ENCODE measurements around the gene DPP4. TPM values are rescaled to one million over a fixed set of nuclear protein-coding genes. Genes with fewer than 3 reads are reported as not detected.

DPP4 gene
- total RNA-seq, 2 donors from 2014 or later = 36.8 to 76.0 TPM

DNA sequence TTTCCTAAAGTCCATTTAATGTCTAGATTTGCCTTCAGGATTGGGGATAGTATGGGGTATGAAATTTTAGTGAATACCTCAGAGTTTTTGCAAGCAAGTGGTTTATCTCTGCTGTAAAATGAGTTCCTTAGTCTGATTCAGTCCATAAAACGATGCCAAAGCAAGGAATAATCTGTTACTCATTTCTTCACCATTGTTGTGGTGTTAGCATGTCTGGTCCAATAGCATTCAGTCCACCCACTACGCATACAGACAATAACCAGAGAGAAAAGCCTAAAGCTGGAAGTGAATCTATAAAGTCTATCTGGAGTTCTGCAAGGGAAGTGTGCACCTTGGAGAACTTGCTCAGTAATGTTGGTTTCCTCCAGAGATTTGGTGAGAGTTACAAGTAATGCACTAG, 12.9 kb upstream of the DPP4 start:
- H3K9me3 ChIP-seq = no peaks in the 10 kb centered on the region
- H3K4me3 ChIP-seq = no peak overlapping the region
- peak overlapping the region in 1 of 2 donors; percentile 67 for H3K27ac ChIP-seq
- WGBS = 84% methylated on average over 2 of the region's 2 CpGs
- no peaks in the 10 kb centered on the region for H3K27me3 ChIP-seq (replicated peaks; ENCODE audit: insufficient read depth)
- DNase-seq (ENCODE audit: low spot score) = no peak
- H3K4me1 ChIP-seq (replicated peaks) = peaks cover 5% of the 10 kb centered on the region
- TF ChIP-seq POLR2AphosphoS5 (IDR thresholded peaks at IDR 0.05) (no peak), POLR2A (IDR thresholded peaks at IDR 0.05) (no peak)
- TF ChIP-seq, protein P1, sequence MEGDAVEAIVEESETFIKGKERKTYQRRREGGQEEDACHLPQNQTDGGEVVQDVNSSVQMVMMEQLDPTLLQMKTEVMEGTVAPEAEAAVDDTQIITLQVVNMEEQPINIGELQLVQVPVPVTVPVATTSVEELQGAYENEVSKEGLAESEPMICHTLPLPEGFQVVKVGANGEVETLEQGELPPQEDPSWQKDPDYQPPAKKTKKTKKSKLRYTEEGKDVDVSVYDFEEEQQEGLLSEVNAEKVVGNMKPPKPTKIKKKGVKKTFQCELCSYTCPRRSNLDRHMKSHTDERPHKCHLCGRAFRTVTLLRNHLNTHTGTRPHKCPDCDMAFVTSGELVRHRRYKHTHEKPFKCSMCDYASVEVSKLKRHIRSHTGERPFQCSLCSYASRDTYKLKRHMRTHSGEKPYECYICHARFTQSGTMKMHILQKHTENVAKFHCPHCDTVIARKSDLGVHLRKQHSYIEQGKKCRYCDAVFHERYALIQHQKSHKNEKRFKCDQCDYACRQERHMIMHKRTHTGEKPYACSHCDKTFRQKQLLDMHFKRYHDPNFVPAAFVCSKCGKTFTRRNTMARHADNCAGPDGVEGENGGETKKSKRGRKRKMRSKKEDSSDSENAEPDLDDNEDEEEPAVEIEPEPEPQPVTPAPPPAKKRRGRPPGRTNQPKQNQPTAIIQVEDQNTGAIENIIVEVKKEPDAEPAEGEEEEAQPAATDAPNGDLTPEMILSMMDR (IDR thresholded peaks at IDR 0.05) = no peak
- no peaks in the 10 kb centered on the region for H3K36me3 ChIP-seq
- intact Hi-C loops (cut with DNase I) = no loop called here

DNA sequence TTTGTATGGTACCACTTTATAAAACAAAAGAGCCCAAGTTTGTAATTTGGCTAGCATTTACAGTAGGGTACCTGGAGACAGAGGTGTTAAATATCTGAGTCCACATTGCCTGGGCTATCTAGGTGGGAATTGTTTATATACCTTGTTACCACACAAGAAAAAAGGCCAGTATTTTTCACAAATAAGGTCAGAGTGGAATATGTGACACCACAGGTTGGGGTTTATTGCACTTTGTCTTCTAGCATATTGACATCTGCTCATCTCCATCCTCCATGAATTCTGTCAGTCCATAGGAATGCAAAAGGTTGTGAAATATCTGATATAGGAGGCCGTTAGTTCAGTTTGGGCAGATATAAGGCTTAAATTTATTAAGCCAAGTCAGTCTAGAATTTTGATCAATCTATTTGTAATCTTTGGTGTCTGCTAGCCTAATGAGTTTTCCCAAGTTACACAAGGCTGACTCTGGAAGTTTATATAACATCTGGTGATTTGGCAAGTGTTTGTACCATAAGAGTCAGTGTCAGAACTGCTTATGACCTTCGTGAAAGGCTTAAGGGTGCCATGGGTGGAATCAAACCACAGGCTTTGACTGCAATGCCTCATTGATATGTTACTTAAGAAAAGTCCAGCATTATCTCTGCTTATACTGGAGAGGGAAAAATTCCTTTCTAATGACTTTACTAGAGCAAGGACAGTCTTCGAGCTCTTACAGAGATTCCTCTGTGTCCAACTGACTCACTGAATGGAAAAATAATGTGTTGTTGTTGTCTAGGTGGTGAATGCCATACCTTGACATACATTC, 11.3 kb upstream of the DPP4 start:
- TF ChIP-seq POLR2A (IDR thresholded peaks at IDR 0.05) (no peak), POLR2AphosphoS5 (IDR thresholded peaks at IDR 0.05) (no peak)
- TF ChIP-seq, protein P1 (IDR thresholded peaks at IDR 0.05) = no peak
- no peaks in the 10 kb centered on the region for H3K27me3 ChIP-seq (replicated peaks; ENCODE audit: insufficient read depth)
- H3K9me3 ChIP-seq = no peaks in the 10 kb centered on the region
- no peak overlapping the region for H3K4me3 ChIP-seq
- intact Hi-C loops (cut with DNase I) = no loop called here
- 73% methylated on average over 3 of the region's 3 CpGs for WGBS
- DNase-seq (ENCODE audit: low spot score) = no peak
- H3K36me3 ChIP-seq = no peaks in the 10 kb centered on the region
- H3K4me1 ChIP-seq (replicated peaks) = peaks cover 5% of the 10 kb centered on the region
- H3K27ac ChIP-seq = peak overlapping the region in 1 of 2 donors; percentile 67

DNA sequence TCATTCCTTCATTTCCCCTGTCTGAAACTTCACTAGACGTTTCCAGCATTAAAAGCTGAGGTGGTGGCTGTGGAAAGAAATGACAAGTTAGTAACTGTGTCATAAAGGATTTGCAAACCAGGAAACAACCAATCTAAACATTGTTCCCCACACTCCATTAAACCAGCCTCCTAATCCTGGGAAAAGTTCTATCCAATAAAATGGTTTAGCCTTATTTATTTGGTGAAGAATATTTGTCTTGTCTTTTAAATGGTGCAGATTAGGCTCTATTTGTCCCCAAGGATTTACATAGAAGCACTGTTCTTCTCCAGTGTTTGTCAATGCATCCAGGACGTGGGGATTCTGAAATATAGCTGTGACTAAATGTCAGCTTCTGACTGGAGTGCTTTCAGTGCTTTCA, 10.5 kb upstream of the DPP4 start:
- Histone ChIP-seq H3K9me3 (no peaks in the 10 kb centered on the region), H3K4me3 (no peak overlapping the region), H3K27ac (peak overlapping the region in 1 of 2 donors; percentile 67), H3K4me1 (replicated peaks) (peaks cover 5% of the 10 kb centered on the region), H3K27me3 (replicated peaks; ENCODE audit: insufficient read depth) (no peaks in the 10 kb centered on the region), H3K36me3 (no peaks in the 10 kb centered on the region)
- intact Hi-C loops (cut with DNase I) = no loop called here
- DNase-seq (ENCODE audit: low spot score) = peak; percentile 40
- 23% methylated on average over 2 of the region's 2 CpGs for WGBS
- TF ChIP-seq POLR2A (IDR thresholded peaks at IDR 0.05) = no peak
- TF ChIP-seq POLR2AphosphoS5 (IDR thresholded peaks at IDR 0.05) = peak; percentile 79

DNA sequence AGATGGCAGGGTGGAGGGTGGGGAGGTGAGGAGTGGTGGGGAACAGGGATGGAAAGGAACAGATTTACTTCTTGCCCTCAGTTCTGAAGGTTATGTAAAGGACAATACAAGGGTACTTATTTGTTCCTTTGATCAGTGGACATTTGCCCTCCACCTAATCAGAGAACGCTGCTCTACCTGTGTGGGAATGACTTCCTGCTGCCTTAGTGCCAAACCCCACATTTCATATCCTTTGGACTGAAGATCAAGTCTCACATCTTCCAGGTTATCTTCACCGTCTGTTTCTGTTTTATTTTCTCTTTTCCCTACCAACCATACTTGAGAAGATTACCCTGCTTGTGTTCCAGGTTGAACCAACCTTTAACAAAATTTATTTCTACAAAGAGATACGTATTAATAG, 8.7 kb upstream of the DPP4 start:
- intact Hi-C loops (cut with DNase I) = no loop called here
- TF ChIP-seq POLR2A (IDR thresholded peaks at IDR 0.05) (no peak), POLR2AphosphoS5 (IDR thresholded peaks at IDR 0.05) (no peak)
- TF ChIP-seq, protein P1 (IDR thresholded peaks at IDR 0.05) = no peak
- peaks cover 5% of the 10 kb centered on the region for H3K4me1 ChIP-seq (replicated peaks)
- no peaks in the 10 kb centered on the region for H3K9me3 ChIP-seq
- no peak overlapping the region for H3K4me3 ChIP-seq
- DNase-seq (ENCODE audit: low spot score) = no peak
- H3K36me3 ChIP-seq = no peaks in the 10 kb centered on the region
- WGBS = 89% methylated on average over 3 of the region's 3 CpGs
- peak overlapping the region in 1 of 2 donors; percentile 61 for H3K27ac ChIP-seq
- H3K27me3 ChIP-seq (replicated peaks; ENCODE audit: insufficient read depth) = no peaks in the 10 kb centered on the region

DNA sequence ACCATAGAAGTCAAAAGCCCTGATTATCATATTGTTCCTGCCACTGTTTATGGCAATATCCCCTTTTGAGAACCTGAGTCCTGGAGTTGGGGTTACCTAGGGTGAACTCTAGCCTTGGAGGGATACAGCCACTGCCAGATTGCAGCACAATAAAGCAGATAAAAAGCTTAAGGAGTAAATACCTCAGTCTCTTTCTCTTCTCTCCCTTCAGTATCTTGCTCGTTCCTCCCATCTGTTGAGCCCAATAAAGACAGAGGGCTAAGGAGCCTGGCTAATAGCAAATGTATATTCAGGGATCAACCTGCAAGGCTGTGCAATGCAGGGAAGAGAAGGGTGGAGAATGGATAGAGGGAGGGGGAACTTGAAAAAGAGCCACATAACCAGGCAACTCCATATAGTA, 8.0 kb upstream of the DPP4 start:
- WGBS = 45% methylated on average over 1 of the region's 1 CpG
- Histone ChIP-seq H3K4me1 (replicated peaks) (peaks cover 5% of the 10 kb centered on the region), H3K9me3 (no peaks in the 10 kb centered on the region), H3K4me3 (no peak overlapping the region), H3K36me3 (no peaks in the 10 kb centered on the region), H3K27me3 (replicated peaks; ENCODE audit: insufficient read depth) (no peaks in the 10 kb centered on the region), H3K27ac (peak overlapping the region in 1 of 2 donors; percentile 61)
- no peak for DNase-seq (ENCODE audit: low spot score)
- intact Hi-C loops (cut with DNase I) = no loop called here
- TF ChIP-seq POLR2AphosphoS5 (IDR thresholded peaks at IDR 0.05) = no peak
- TF ChIP-seq POLR2A (IDR thresholded peaks at IDR 0.05) = no peak
- TF ChIP-seq, protein P1 (IDR thresholded peaks at IDR 0.05) = no peak

Data from prostate gland (tissue), 2 donors.